GM12892 (cell line): ENCODE measurements around the gene USF2.

Source experiments
- POLR2A ChIP-seq: IDR thresholded peaks from 2 replicates; pipeline ENCODE4 v1.6.1; 2011; ENCODE audit warnings: low read depth, low read length, control low read depth
- POLR2AphosphoS5 ChIP-seq: IDR thresholded peaks from 2 replicates; pipeline ENCODE4 v1.6.1; 2011; ENCODE audit warnings: low read depth, low read length, control low read depth

DNA sequence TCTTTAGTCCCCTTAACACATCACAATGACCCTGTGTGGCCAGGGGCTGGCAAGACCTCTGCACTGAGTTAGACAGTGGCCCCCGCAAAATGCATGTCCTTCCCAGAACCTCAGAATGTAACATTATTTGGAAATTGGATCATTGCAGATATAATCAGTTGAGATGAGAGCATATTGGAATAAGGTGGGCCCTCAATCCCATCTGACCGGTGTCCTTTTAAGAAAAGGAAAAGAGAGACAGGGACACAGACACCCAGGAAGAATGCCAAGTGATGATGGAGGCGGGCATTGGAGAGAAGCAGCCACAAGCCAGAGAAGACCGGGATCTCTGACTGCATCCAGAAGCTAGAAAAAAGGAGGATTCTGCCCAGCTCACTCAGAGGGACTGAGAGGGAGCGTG, 42.0 kb upstream of the USF2 start:
- TF ChIP-seq POLR2A: no peak
- no peak for TF ChIP-seq POLR2AphosphoS5
